Measurements from ENCODE around the gene BOLL. TPM values are rescaled to one million over a fixed set of nuclear protein-coding genes. Genes with fewer than 3 reads are reported as not detected.

BOLL gene
- total RNA-seq, 3 donors from 2014 or later = 0.29 TPM; not detected in 2

- TF ChIP-seq POLR2AphosphoS5 (IDR thresholded peaks at IDR 0.05) (no peak), POLR2A (IDR thresholded peaks at IDR 0.05) (no peak), CTCF (IDR thresholded peaks at IDR 0.05) (peak; percentile 42 to 70 (median 62))
- intact Hi-C loops (cut with DNase I; ENCODE audit: low total_unique reads) = no loop called here
- DNase-seq (ENCODE audit: low spot score in 2 of 2) = no peak
- Histone ChIP-seq H3K4me1 (no peaks in the 10 kb centered on the region), H3K27ac (no peak overlapping the region), H3K4me3 (peak overlapping the region in 1 of 3 donors; percentile 13), H3K9me3 (no peaks in the 10 kb centered on the region), H3K36me3 (no peaks in the 10 kb centered on the region), H3K27me3 (peaks cover 0 to 3% of the 10 kb centered on the region in 2 donors)
Measured at GRCh38 chr2:197803033-197803444, 17.9 kb upstream of the BOLL start.

GRCh38 chr2:197801033-197801432 lies 15.9 kb upstream of the BOLL start:
- no peaks in the 10 kb centered on the region for H3K4me1 ChIP-seq
- intact Hi-C loops (cut with DNase I; ENCODE audit: low total_unique reads) = no loop called here
- DNase-seq (ENCODE audit: low spot score in 2 of 2) = no peak
- TF ChIP-seq POLR2AphosphoS5 (IDR thresholded peaks at IDR 0.05) (no peak), CTCF (IDR thresholded peaks at IDR 0.05) (no peak), POLR2A (IDR thresholded peaks at IDR 0.05) (no peak)
- no peaks in the 10 kb centered on the region for H3K36me3 ChIP-seq
- H3K4me3 ChIP-seq = no peak overlapping the region
- no peaks in the 10 kb centered on the region for H3K9me3 ChIP-seq
- H3K27ac ChIP-seq = no peak overlapping the region
- peaks cover 0 to 3% of the 10 kb centered on the region in 2 donors for H3K27me3 ChIP-seq

- Histone ChIP-seq H3K27ac (no peak overlapping the region), H3K4me3 (no peak overlapping the region), H3K4me1 (no peaks in the 10 kb centered on the region), H3K27me3 (peaks cover 0 to 3% of the 10 kb centered on the region in 2 donors), H3K9me3 (no peaks in the 10 kb centered on the region), H3K36me3 (no peaks in the 10 kb centered on the region)
- intact Hi-C loops (cut with DNase I; ENCODE audit: low total_unique reads) = no loop called here
- TF ChIP-seq CTCF (IDR thresholded peaks at IDR 0.05) = no peak
- no peak for TF ChIP-seq POLR2A (IDR thresholded peaks at IDR 0.05)
- no peak for TF ChIP-seq POLR2AphosphoS5 (IDR thresholded peaks at IDR 0.05)
- DNase-seq (ENCODE audit: low spot score in 2 of 2) = no peak
Measured at GRCh38 chr2:197800091-197800490, 15.0 kb upstream of the BOLL start.

- no peaks in the 10 kb centered on the region for H3K36me3 ChIP-seq
- no peaks in the 10 kb centered on the region for H3K4me1 ChIP-seq
- peaks cover 0 to 3% of the 10 kb centered on the region in 2 donors for H3K27me3 ChIP-seq
- intact Hi-C loops (cut with DNase I; ENCODE audit: low total_unique reads) = no loop called here
- no peak overlapping the region for H3K4me3 ChIP-seq
- no peak for TF ChIP-seq POLR2AphosphoS5 (IDR thresholded peaks at IDR 0.05)
- no peak for TF ChIP-seq CTCF (IDR thresholded peaks at IDR 0.05)
- no peak for TF ChIP-seq POLR2A (IDR thresholded peaks at IDR 0.05)
- H3K27ac ChIP-seq = no peak overlapping the region
- H3K9me3 ChIP-seq = no peaks in the 10 kb centered on the region
- DNase-seq (ENCODE audit: low spot score in 2 of 2) = no peak
Measured at GRCh38 chr2:197799068-197799467, 13.9 kb upstream of the BOLL start.

- no peak overlapping the region for H3K4me3 ChIP-seq
- no peak for DNase-seq (ENCODE audit: low spot score in 2 of 2)
- H3K4me1 ChIP-seq = no peaks in the 10 kb centered on the region
- no peaks in the 10 kb centered on the region for H3K9me3 ChIP-seq
- H3K27ac ChIP-seq = no peak overlapping the region
- TF ChIP-seq POLR2A (IDR thresholded peaks at IDR 0.05) = no peak
- no peak for TF ChIP-seq CTCF (IDR thresholded peaks at IDR 0.05)
- no peak for TF ChIP-seq POLR2AphosphoS5 (IDR thresholded peaks at IDR 0.05)
- intact Hi-C loops (cut with DNase I; ENCODE audit: low total_unique reads) = no loop called here
- H3K27me3 ChIP-seq = peaks cover 0 to 6% of the 10 kb centered on the region in 2 donors
- H3K36me3 ChIP-seq = no peaks in the 10 kb centered on the region
Measured at GRCh38 chr2:197798187-197798586, 13.1 kb upstream of the BOLL start.

Measured in breast epithelium (tissue), 4 donors.